Caco-2 (cell line): Measurements from ENCODE around the gene RAI1. TPM values are rescaled to one million over a fixed set of nuclear protein-coding genes. Genes with fewer than 3 reads are reported as not detected.
"Not testable (repeated sequence)": the region's sequence is repeated elsewhere in the genome, so short reads cannot be mapped to it uniquely, and the experiment has no call there.

ENCODE experiments used
- BruUV-seq: library from RNA; stranded (reverse); fragments of 400-500 nt; replicated peaks from 2 replicates; lab custom pipeline; 2021; lab: Mats Ljungman, UMichigan
- CTCF ChIA-PET: fragments of 300-600 bp; sonication (Branson Sonifier 250); formaldehyde crosslinking; loops from one replicate; lab custom pipeline; 2022; ENCODE audit warnings: antibody characterized with exemption; lab: Charles Lee
- POLR2A ChIA-PET: fragments of 300-600 bp; sonication (Branson Sonifier 250); formaldehyde crosslinking; loops from one replicate; lab custom pipeline; 2022; ENCODE audit warnings: antibody characterized with exemption; lab: Charles Lee
- DNase-seq, 2 experiments: peaks; one replicate each; pipeline versions ENCODE4 v3.0.0 to v3.0.0-alpha.2; 2020 to 2022
- H3K27me3 ChIP-seq: replicated peaks from 2 replicates; pipeline ENCODE4 v1.6.0; 2011; ENCODE audit warnings: low read length; ENCODE audit not compliant: control insufficient read depth, insufficient read depth
- H3K36me3 ChIP-seq: 2 replicates; pipeline ENCODE4 v1.5.1; 2011; ENCODE audit warnings: low read length; ENCODE audit not compliant: control insufficient read depth, insufficient read depth
- H3K4me1 ChIP-seq: fragments of 250-450 bp; sonication (Bioruptor Pico); 2 replicates; pipeline ENCODE4 v1.5.1; 2020; ENCODE audit warnings: mild to moderate bottlenecking
- H3K4me3 ChIP-seq: 2 replicates; pipeline ENCODE4 v1.5.1; 2011; ENCODE audit warnings: low read depth, mild to moderate bottlenecking, control low read depth, low read length
- H3K9me3 ChIP-seq: fragments of 250-450 bp; sonication (Bioruptor Pico); 2 replicates; pipeline ENCODE4 v1.5.1; 2020; ENCODE audit warnings: mild to moderate bottlenecking, moderate library complexity
- H3K27ac Mint-ChIP-seq: one replicate; pipeline ENCODE4 v1.8.0; 2022; ENCODE audit warnings: mixed read lengths; ENCODE audit not compliant: unreplicated experiment
- H3K27me3 Mint-ChIP-seq: one replicate; pipeline ENCODE4 v1.8.0; 2022; ENCODE audit warnings: mixed read lengths; ENCODE audit not compliant: insufficient read depth, unreplicated experiment
- H3K36me3 Mint-ChIP-seq: one replicate; pipeline ENCODE4 v1.8.0; 2022; ENCODE audit warnings: mild to moderate bottlenecking, mixed read lengths; ENCODE audit not compliant: insufficient read depth, unreplicated experiment
- H3K4me1 Mint-ChIP-seq: one replicate; pipeline ENCODE4 v1.8.0; 2022; ENCODE audit warnings: low read depth, mixed read lengths; ENCODE audit not compliant: unreplicated experiment
- H3K4me3 Mint-ChIP-seq: one replicate; pipeline ENCODE4 v1.8.0; 2022; ENCODE audit warnings: mild to moderate bottlenecking, moderate library complexity, mixed read lengths; ENCODE audit not compliant: unreplicated experiment
- H3K9me3 Mint-ChIP-seq: one replicate; pipeline ENCODE4 v1.8.0; 2022; ENCODE audit warnings: mixed read lengths; ENCODE audit not compliant: unreplicated experiment
- intact Hi-C: fragments of 100-400 bp; cut with micrococcal nuclease; formaldehyde crosslinking; loops from one replicate; pipeline ENCODE4 v1.10.0; 2022; ENCODE audit not compliant: unreplicated experiment
- total RNA-seq: library from RNA; stranded (reverse); gene quantifications from 2 replicates; pipeline ENCODE4 v1.2.3, GENCODE V29; 2022
- TF ChIP-seq, protein P1 (sequence below), 2 experiments: fragments of 200-600 bp in 1 of 2; IDR thresholded peaks; 1 replicate in 1 of 2; 2 replicates in 1 of 2; pipeline versions ENCODE4 v1.5.1 to v1.8.0; 2011 to 2022; ENCODE audit warnings: antibody characterized with exemption in 1 of 2, control low read depth in 1 of 2, inconsistent platforms in 1 of 2, low read depth in 1 of 2, low read length in 1 of 2, mild to moderate bottlenecking in 1 of 2, moderate library complexity in 1 of 2; ENCODE audit not compliant: insufficient read depth in 1 of 2, severe bottlenecking in 1 of 2, unreplicated experiment in 1 of 2

RAI1 gene
- total RNA-seq, 1 experiment from 2014 or later: 44.3 TPM

DNA sequence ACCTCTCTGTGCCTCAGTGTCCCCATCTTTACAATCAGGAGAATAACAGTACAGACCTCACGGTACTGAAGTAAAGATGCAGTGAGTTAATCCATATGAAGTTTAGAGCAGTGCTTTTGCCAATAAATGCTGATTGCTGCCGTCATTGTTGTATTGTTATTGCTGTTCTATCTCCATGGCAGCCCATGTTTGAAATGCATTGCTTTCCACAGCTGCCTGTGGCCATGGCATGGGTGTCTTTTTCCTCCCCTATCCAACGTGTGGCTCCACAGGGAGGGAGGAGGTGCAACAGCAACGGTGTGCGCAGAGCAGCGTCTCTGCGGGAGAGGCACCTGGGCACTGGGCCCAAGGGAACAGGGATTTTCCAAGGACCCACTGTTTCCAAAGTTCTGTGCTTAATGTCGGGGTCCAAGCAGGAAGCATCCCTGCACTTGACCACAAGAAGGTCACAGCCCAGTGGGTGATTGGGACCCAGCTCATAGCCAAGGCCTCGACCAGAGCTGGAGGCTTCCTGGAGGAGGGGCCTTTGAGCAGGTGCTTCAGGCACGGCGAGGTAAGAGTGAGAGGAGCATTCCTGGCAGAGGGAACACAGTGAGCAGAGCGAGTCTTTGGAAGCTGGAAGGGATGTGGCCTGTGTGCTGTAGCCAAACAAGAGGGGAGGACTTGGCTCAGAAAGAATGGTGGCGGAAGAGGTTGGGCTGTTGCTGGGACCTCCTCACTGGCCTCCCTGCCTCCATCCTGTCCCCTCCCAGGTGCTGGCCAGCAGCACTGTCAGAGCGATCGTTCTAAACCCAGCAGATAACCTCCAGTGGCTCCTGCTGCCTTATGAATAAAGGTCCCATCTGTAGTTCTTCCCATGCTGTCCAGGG lies 3.9 kb downstream of the RAI1 start:
- Mint-ChIP-seq H3K4me3 (peak overlapping the region; percentile 90), H3K27me3 (no peaks in the 10 kb centered on the region), H3K27ac (peak overlapping the region; percentile 60), H3K9me3 (no peaks in the 10 kb centered on the region), H3K36me3 (peaks cover 36% of the 10 kb centered on the region), H3K4me1 (peaks cover 30% of the 10 kb centered on the region)
- H3K27me3 ChIP-seq: no peaks in the 10 kb centered on the region
- peaks cover 33% of the 10 kb centered on the region for H3K4me1 ChIP-seq
- H3K9me3 ChIP-seq: no peaks in the 10 kb centered on the region
- intact Hi-C loops: loop anchor here (5.0 kb wide), 2 partner anchors 97 to 157 kb away; no protein-coding TSS in a partner anchor
- DNase-seq: no peak
- CTCF ChIA-PET: no interaction called here
- H3K4me3 ChIP-seq: no peak overlapping the region
- TF ChIP-seq, protein P1, sequence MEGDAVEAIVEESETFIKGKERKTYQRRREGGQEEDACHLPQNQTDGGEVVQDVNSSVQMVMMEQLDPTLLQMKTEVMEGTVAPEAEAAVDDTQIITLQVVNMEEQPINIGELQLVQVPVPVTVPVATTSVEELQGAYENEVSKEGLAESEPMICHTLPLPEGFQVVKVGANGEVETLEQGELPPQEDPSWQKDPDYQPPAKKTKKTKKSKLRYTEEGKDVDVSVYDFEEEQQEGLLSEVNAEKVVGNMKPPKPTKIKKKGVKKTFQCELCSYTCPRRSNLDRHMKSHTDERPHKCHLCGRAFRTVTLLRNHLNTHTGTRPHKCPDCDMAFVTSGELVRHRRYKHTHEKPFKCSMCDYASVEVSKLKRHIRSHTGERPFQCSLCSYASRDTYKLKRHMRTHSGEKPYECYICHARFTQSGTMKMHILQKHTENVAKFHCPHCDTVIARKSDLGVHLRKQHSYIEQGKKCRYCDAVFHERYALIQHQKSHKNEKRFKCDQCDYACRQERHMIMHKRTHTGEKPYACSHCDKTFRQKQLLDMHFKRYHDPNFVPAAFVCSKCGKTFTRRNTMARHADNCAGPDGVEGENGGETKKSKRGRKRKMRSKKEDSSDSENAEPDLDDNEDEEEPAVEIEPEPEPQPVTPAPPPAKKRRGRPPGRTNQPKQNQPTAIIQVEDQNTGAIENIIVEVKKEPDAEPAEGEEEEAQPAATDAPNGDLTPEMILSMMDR (IDR thresholded peaks at IDR 0.05; ENCODE audit: insufficient read depth in 1 of 2, low read depth in 1 of 2, low read length in 1 of 2, severe bottlenecking in 1 of 2, unreplicated experiment in 1 of 2): no peak
- POLR2A ChIA-PET: no interaction called here
- BruUV-seq: no TSS peak
- H3K36me3 ChIP-seq: no peaks in the 10 kb centered on the region

DNA sequence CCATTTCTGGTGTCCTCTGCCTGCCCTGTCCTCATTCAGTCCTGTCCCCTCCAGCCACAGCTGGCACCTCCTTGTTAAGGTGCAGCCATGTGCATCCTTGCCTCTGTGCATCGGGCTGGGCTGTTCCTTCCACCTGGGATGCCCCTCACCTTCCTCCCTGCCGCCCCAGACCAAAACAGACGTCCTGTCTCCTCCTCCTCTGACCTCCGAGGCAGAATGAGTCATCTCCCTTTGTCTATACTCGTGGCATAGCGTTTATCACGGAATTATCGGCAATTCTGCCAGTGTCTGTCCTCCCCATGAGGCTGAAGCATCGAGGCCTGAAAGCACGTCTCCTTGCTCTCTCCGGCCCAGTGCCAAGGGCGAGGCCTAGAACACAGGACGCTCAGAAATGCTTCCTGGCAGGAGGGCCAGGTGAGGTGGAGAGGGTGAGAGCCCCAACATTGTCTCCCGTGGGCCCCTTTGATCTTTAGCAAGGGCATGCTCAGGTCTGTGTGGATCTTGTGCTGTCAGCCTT lies 4.6 kb downstream of the RAI1 start:
- no peaks in the 10 kb centered on the region for H3K9me3 Mint-ChIP-seq
- H3K4me3 ChIP-seq: no peak overlapping the region
- H3K4me1 Mint-ChIP-seq: peaks cover 36% of the 10 kb centered on the region
- H3K9me3 ChIP-seq: no peaks in the 10 kb centered on the region
- no peaks in the 10 kb centered on the region for H3K27me3 ChIP-seq
- ChIA-PET CTCF (no interaction called here), POLR2A (interaction anchor here (0.6 kb wide), 1 partner anchor 120 kb away, joined by 3 read pairs; no protein-coding TSS in a partner anchor)
- H3K27me3 Mint-ChIP-seq: no peaks in the 10 kb centered on the region
- no TSS peak for BruUV-seq
- H3K4me1 ChIP-seq: peaks cover 36% of the 10 kb centered on the region
- peak overlapping the region; percentile 16 for H3K4me3 Mint-ChIP-seq
- intact Hi-C loops: no loop called here
- peak overlapping the region; percentile 60 for H3K27ac Mint-ChIP-seq
- TF ChIP-seq, protein P1 (IDR thresholded peaks at IDR 0.05; ENCODE audit: insufficient read depth in 1 of 2, low read depth in 1 of 2, low read length in 1 of 2, severe bottlenecking in 1 of 2, unreplicated experiment in 1 of 2): no peak
- H3K36me3 ChIP-seq: no peaks in the 10 kb centered on the region
- peaks cover 36% of the 10 kb centered on the region for H3K36me3 Mint-ChIP-seq
- no peak for DNase-seq

DNA sequence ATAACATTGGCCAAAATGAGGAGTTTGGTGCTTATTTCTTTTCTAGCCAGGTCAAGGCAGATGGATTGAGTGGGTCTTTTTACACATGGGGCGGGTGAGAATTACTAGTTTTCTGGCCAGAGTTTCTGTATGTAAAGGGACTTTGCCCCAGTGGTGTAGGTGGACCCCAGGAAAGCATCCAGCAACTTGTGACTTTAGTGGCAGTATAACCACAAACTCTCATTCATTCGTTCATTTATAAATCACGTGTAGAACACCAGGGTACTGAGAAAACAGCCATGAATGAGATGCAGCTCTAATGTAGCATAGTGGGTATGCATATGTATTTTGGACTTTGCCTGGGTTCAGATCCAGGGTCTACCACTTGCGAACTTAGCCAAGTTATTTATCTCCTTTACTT lies 8.1 kb downstream of the RAI1 start:
- peaks cover 60% of the 10 kb centered on the region for H3K4me1 ChIP-seq
- no peaks in the 10 kb centered on the region for H3K27me3 ChIP-seq
- no peak overlapping the region for H3K4me3 Mint-ChIP-seq
- no TSS peak for BruUV-seq
- ChIA-PET POLR2A (no interaction called here), CTCF (no interaction called here)
- no peaks in the 10 kb centered on the region for H3K9me3 Mint-ChIP-seq
- H3K9me3 ChIP-seq: no peaks in the 10 kb centered on the region
- H3K27me3 Mint-ChIP-seq: no peaks in the 10 kb centered on the region
- no peak for DNase-seq
- H3K4me1 Mint-ChIP-seq: peaks cover 65% of the 10 kb centered on the region
- TF ChIP-seq, protein P1 (IDR thresholded peaks at IDR 0.05; ENCODE audit: insufficient read depth in 1 of 2, low read depth in 1 of 2, low read length in 1 of 2, severe bottlenecking in 1 of 2, unreplicated experiment in 1 of 2): no peak
- intact Hi-C loops: no loop called here
- H3K36me3 Mint-ChIP-seq: peaks cover 32% of the 10 kb centered on the region
- no peak overlapping the region for H3K4me3 ChIP-seq
- no peak overlapping the region for H3K27ac Mint-ChIP-seq
- no peaks in the 10 kb centered on the region for H3K36me3 ChIP-seq

DNA sequence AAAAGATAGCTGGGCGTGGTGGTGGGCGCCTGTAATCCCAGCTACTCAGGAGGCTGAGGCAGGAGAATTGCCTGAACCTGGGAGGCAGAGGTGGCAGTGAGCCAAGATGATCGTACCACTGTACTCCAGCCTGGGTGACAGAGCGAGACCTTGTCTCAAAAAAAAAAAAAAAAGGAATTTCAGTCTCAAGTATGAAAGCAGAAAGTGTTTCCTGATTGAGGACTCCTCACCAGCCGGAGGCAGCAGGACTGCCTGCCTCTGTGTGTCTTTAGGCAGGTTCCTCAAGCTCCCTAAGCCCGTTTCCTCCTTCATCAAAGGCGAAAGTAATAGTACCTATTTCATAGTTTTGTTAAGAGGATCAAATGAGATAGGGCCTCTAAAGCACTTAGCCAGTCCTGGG lies 9.0 kb downstream of the RAI1 start:
- POLR2A ChIA-PET, BruUV-seq, H3K36me3 ChIP-seq, H3K27me3 Mint-ChIP-seq, H3K4me3 Mint-ChIP-seq, H3K9me3 ChIP-seq, H3K4me3 ChIP-seq, H3K9me3 Mint-ChIP-seq, DNase-seq, H3K27me3 ChIP-seq: not testable (repeated sequence)
- Mint-ChIP-seq H3K4me1 (peaks cover 58% of the 10 kb centered on the region), H3K27ac (peak overlapping the region; percentile 99), H3K36me3 (peaks cover 27% of the 10 kb centered on the region)
- CTCF ChIA-PET: interaction anchor here (0.7 to 1.1 kb wide), 2 partner anchors 229 to 302 kb away, joined by 3 read pairs; no protein-coding TSS in a partner anchor
- intact Hi-C loops: loop anchor here (5.0 kb wide), 1 partner anchor 52 kb away; no protein-coding TSS in a partner anchor
- H3K4me1 ChIP-seq: peaks cover 56% of the 10 kb centered on the region
